ENCODE measurements around the gene SSTR3.

DNA sequence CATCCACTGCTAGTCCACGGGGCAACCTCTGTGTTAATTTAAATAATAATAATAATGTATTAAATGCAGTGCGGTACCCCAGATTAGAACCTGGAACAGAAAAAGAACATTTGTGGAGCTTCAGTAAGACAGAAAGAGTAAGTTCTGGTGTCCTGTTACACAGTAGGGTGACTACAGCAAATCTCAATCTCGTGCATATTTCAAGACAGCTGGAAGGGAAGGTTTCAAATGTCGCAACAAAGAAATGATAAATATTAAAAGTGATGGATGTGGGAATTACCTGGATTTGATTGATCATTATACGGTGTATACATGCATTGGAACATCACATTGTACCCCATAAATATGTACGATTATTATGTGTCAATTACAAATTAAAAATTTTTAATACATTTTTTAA, 33.5 kb upstream of the SSTR3 start:
- TF ChIP-seq, protein P1, sequence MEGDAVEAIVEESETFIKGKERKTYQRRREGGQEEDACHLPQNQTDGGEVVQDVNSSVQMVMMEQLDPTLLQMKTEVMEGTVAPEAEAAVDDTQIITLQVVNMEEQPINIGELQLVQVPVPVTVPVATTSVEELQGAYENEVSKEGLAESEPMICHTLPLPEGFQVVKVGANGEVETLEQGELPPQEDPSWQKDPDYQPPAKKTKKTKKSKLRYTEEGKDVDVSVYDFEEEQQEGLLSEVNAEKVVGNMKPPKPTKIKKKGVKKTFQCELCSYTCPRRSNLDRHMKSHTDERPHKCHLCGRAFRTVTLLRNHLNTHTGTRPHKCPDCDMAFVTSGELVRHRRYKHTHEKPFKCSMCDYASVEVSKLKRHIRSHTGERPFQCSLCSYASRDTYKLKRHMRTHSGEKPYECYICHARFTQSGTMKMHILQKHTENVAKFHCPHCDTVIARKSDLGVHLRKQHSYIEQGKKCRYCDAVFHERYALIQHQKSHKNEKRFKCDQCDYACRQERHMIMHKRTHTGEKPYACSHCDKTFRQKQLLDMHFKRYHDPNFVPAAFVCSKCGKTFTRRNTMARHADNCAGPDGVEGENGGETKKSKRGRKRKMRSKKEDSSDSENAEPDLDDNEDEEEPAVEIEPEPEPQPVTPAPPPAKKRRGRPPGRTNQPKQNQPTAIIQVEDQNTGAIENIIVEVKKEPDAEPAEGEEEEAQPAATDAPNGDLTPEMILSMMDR (IDR thresholded peaks at IDR 0.05): no peak
- TF ChIP-seq POLR2A (IDR thresholded peaks at IDR 0.05): no peak
